PC-3 (cell line): Measurements from ENCODE around the gene PYROXD2.

Experiments used
- EZH2 ChIP-seq: fragments of 300-600 bp; sonication (generic); IDR thresholded peaks from one replicate; pipeline ENCODE4 v1.6.1; 2017; ENCODE audit warnings: antibody characterized with exemption, mild to moderate bottlenecking, low read length; ENCODE audit not compliant: unreplicated experiment
- EZH2phosphoT487 ChIP-seq: fragments of 300-600 bp; sonication (generic); IDR thresholded peaks from 2 replicates; pipeline ENCODE4 v1.6.1; 2018; ENCODE audit warnings: mild to moderate bottlenecking, antibody characterized with exemption, low read length, borderline replicate concordance
- TF ChIP-seq, protein P1 (sequence below): fragments of 300-600 bp; sonication (generic); conservative IDR thresholded peaks from 2 replicates; pipeline ENCODE4 v1.5.1; 2017; ENCODE audit warnings: antibody characterized with exemption, low read depth, mild to moderate bottlenecking, low read length

DNA sequence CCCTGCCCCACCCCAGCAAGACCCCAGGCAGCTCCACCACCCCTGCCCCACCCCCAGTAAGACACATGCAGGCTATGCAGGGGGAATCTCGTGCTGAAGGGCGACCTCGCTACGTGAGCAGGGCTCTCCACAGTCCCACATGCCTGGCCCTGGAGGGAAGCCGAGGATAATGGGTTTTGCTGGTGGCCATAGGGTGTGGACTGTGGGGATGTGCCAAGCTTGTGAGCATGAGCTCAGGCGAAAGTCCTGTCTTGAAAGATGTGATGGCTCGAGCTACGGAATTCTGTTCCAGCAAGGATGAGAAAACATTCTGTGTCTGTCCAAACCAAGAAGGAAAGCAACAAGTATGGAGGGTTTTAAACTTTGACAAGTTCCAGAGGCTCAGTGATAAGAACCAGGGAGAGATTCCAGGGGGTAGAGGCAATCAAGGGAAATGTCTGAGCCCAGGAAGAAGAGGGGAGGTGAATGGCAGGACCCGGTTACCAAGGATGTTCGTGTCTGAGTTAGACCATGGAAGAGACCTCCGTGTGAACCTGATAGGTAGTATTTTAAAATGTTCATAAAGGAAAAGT is 63.1 kb downstream of the PYROXD2 start:
- TF ChIP-seq, protein P1, sequence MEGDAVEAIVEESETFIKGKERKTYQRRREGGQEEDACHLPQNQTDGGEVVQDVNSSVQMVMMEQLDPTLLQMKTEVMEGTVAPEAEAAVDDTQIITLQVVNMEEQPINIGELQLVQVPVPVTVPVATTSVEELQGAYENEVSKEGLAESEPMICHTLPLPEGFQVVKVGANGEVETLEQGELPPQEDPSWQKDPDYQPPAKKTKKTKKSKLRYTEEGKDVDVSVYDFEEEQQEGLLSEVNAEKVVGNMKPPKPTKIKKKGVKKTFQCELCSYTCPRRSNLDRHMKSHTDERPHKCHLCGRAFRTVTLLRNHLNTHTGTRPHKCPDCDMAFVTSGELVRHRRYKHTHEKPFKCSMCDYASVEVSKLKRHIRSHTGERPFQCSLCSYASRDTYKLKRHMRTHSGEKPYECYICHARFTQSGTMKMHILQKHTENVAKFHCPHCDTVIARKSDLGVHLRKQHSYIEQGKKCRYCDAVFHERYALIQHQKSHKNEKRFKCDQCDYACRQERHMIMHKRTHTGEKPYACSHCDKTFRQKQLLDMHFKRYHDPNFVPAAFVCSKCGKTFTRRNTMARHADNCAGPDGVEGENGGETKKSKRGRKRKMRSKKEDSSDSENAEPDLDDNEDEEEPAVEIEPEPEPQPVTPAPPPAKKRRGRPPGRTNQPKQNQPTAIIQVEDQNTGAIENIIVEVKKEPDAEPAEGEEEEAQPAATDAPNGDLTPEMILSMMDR: no peak
- no peak for TF ChIP-seq EZH2
- no peak for TF ChIP-seq EZH2phosphoT487
